Measurements from ENCODE around the gene ZNF727.
"Not testable (repeated sequence)": the region's sequence is repeated elsewhere in the genome, so short reads cannot be mapped to it uniquely, and the experiment has no call there.

Gene ZNF727

GRCh38 chr7:64045301-64046040 lies at the start of gene ZNF727:
Gene ZNF727 (plus strand): TSS chr7:64045434. CDS start chr7:64045622, 188 bp downstream.
- TF ChIP-seq TOX (CRISPR knock-in tag; IDR thresholded peaks at IDR 0.05; ENCODE audit: borderline replicate concordance): no peak
- TF ChIP-seq, protein P1, sequence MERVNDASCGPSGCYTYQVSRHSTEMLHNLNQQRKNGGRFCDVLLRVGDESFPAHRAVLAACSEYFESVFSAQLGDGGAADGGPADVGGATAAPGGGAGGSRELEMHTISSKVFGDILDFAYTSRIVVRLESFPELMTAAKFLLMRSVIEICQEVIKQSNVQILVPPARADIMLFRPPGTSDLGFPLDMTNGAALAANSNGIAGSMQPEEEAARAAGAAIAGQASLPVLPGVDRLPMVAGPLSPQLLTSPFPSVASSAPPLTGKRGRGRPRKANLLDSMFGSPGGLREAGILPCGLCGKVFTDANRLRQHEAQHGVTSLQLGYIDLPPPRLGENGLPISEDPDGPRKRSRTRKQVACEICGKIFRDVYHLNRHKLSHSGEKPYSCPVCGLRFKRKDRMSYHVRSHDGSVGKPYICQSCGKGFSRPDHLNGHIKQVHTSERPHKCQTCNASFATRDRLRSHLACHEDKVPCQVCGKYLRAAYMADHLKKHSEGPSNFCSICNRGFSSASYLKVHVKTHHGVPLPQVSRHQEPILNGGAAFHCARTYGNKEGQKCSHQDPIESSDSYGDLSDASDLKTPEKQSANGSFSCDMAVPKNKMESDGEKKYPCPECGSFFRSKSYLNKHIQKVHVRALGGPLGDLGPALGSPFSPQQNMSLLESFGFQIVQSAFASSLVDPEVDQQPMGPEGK (CRISPR knock-in tag; IDR thresholded peaks at IDR 0.05; ENCODE audit: borderline replicate concordance): no peak
- no peak for ATAC-seq

- no peak for TF ChIP-seq ESRRG (CRISPR knock-in tag; IDR thresholded peaks at IDR 0.05)
- TF ChIP-seq OSR1 (CRISPR knock-in tag; IDR thresholded peaks at IDR 0.05): no peak
- TF ChIP-seq, protein P2, sequence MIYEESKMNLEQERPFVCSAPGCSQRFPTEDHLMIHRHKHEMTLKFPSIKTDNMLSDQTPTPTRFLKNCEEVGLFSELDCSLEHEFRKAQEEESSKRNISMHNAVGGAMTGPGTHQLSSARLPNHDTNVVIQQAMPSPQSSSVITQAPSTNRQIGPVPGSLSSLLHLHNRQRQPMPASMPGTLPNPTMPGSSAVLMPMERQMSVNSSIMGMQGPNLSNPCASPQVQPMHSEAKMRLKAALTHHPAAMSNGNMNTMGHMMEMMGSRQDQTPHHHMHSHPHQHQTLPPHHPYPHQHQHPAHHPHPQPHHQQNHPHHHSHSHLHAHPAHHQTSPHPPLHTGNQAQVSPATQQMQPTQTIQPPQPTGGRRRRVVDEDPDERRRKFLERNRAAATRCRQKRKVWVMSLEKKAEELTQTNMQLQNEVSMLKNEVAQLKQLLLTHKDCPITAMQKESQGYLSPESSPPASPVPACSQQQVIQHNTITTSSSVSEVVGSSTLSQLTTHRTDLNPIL (CRISPR knock-in tag; IDR thresholded peaks at IDR 0.05; ENCODE audit: low read depth): no peak
- TF ChIP-seq ZFP3 (CRISPR knock-in tag; IDR thresholded peaks at IDR 0.05): no peak
- no peak for TF ChIP-seq ARNTL (CRISPR knock-in tag; IDR thresholded peaks at IDR 0.05; ENCODE audit: borderline replicate concordance, low read depth)
- no peak for TF ChIP-seq CSDC2 (CRISPR knock-in tag; IDR thresholded peaks at IDR 0.05)
- TF ChIP-seq ZNF565 (CRISPR knock-in tag; conservative IDR thresholded peaks at IDR 0.05; ENCODE audit: low read depth): no peak
- TF ChIP-seq ZNF70 (CRISPR knock-in tag; IDR thresholded peaks at IDR 0.05): no peak
- no peak for TF ChIP-seq BACH2 (CRISPR knock-in tag; IDR thresholded peaks at IDR 0.05; ENCODE audit: borderline replicate concordance)
- no peak for TF ChIP-seq ISL1 (CRISPR knock-in tag; IDR thresholded peaks at IDR 0.05)
- no peak for TF ChIP-seq TOX (CRISPR knock-in tag; IDR thresholded peaks at IDR 0.05; ENCODE audit: borderline replicate concordance)
- TF ChIP-seq SNAI2 (CRISPR knock-in tag; IDR thresholded peaks at IDR 0.05): no peak
- no peak for TF ChIP-seq PPARA (CRISPR knock-in tag; IDR thresholded peaks at IDR 0.05; ENCODE audit: borderline replicate concordance)
- TF ChIP-seq, protein P1 (CRISPR knock-in tag; IDR thresholded peaks at IDR 0.05; ENCODE audit: borderline replicate concordance): no peak
- TF ChIP-seq, protein P3, sequence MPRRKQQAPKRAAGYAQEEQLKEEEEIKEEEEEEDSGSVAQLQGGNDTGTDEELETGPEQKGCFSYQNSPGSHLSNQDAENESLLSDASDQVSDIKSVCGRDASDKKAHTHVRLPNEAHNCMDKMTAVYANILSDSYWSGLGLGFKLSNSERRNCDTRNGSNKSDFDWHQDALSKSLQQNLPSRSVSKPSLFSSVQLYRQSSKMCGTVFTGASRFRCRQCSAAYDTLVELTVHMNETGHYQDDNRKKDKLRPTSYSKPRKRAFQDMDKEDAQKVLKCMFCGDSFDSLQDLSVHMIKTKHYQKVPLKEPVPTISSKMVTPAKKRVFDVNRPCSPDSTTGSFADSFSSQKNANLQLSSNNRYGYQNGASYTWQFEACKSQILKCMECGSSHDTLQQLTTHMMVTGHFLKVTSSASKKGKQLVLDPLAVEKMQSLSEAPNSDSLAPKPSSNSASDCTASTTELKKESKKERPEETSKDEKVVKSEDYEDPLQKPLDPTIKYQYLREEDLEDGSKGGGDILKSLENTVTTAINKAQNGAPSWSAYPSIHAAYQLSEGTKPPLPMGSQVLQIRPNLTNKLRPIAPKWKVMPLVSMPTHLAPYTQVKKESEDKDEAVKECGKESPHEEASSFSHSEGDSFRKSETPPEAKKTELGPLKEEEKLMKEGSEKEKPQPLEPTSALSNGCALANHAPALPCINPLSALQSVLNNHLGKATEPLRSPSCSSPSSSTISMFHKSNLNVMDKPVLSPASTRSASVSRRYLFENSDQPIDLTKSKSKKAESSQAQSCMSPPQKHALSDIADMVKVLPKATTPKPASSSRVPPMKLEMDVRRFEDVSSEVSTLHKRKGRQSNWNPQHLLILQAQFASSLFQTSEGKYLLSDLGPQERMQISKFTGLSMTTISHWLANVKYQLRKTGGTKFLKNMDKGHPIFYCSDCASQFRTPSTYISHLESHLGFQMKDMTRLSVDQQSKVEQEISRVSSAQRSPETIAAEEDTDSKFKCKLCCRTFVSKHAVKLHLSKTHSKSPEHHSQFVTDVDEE (CRISPR knock-in tag; IDR thresholded peaks at IDR 0.05): no peak
- no peak for ATAC-seq
These were observed 46.7 kb upstream of the ZNF727 start, which contains the start of gene ZNF722 for GRCh38 chr7:63998549-63998948. Gene ZNF722 (plus strand): TSS chr7:63998849. CDS start chr7:63998962, 113 bp downstream.

DNA sequence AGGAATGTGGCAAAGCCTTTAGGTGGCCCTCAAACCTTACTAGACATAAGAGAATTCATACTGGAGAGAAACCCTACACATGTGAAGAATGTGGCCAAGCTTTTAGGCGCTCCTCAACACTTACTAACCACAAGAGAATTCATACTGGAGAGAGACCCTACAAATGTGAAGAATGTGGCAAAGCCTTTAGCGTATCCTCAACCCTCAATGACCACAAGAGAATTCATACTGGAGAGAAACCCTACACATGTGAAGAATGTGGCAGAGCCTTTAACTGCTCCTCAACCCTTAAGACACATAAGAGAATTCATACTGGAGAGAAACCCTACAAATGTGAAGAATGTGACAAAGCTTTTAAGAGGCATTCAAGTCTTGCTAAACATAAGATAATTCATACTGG lies 29.7 kb upstream of the ZNF727 start:
- ATAC-seq: not testable (repeated sequence)

- no peak for ATAC-seq
- TF ChIP-seq, protein P3 (CRISPR knock-in tag; IDR thresholded peaks at IDR 0.05): no peak
- TF ChIP-seq CSDC2 (CRISPR knock-in tag; IDR thresholded peaks at IDR 0.05) (no peak), ZNF8 (CRISPR knock-in tag; IDR thresholded peaks at IDR 0.05) (no peak), POU6F1 (CRISPR knock-in tag; IDR thresholded peaks at IDR 0.05; ENCODE audit: borderline replicate concordance, low read depth) (no peak), TCF4 (CRISPR knock-in tag; IDR thresholded peaks at IDR 0.05; ENCODE audit: borderline replicate concordance) (no peak), ZC3H10 (CRISPR knock-in tag; IDR thresholded peaks at IDR 0.05) (no peak), ZNF565 (CRISPR knock-in tag; conservative IDR thresholded peaks at IDR 0.05; ENCODE audit: low read depth) (no peak), ZNF70 (CRISPR knock-in tag; IDR thresholded peaks at IDR 0.05) (no peak)
These were observed 9.8 kb upstream of the ZNF727 start for GRCh38 chr7:64035388-64035787.
